HEK293T (cell line): ENCODE measurements around the gene UBAP2.

Source experiments
- ARNT ChIP-seq: fragments of 450-650 bp; IDR thresholded peaks from 2 replicates; pipeline ENCODE4 v1.6.1; 2017; ENCODE audit warnings: mild to moderate bottlenecking
- BHLHE40 ChIP-seq: fragments of 450-650 bp; IDR thresholded peaks from 2 replicates; pipeline ENCODE4 v1.6.1; 2016; ENCODE audit warnings: mild to moderate bottlenecking, moderate library complexity, borderline replicate concordance
- CTBP1 ChIP-seq: fragments of 450-650 bp; IDR thresholded peaks from 2 replicates; pipeline ENCODE4 v1.6.1; 2016; ENCODE audit warnings: borderline replicate concordance
- FOXK2 ChIP-seq: fragments of 450-650 bp; IDR thresholded peaks from 2 replicates; pipeline ENCODE4 v1.6.1; 2016; ENCODE audit warnings: mild to moderate bottlenecking
- FOXM1 ChIP-seq: fragments of 450-650 bp; IDR thresholded peaks from 2 replicates; pipeline ENCODE4 v1.6.1; 2017; ENCODE audit warnings: mild to moderate bottlenecking, borderline replicate concordance
- HDGF ChIP-seq: fragments of 450-650 bp; IDR thresholded peaks from 2 replicates; pipeline ENCODE4 v1.6.1; 2017; ENCODE audit warnings: antibody characterized with exemption, borderline replicate concordance
- L3MBTL2 ChIP-seq: fragments of 450-650 bp; conservative IDR thresholded peaks from 2 replicates; pipeline ENCODE4 v1.6.1; 2016; ENCODE audit warnings: mild to moderate bottlenecking
- LEF1 ChIP-seq: fragments of 450-650 bp; IDR thresholded peaks from 2 replicates; pipeline ENCODE4 v1.6.1; 2017; ENCODE audit warnings: mild to moderate bottlenecking, borderline replicate concordance
- SUZ12 ChIP-seq: fragments of 450-650 bp; IDR thresholded peaks from 2 replicates; pipeline ENCODE4 v1.6.1; 2016; ENCODE audit warnings: mild to moderate bottlenecking
- ZNF384 ChIP-seq: fragments of 450-650 bp; IDR thresholded peaks from 2 replicates; pipeline ENCODE4 v1.6.1; 2016
- TF ChIP-seq, protein P1 (sequence below): fragments of 450-650 bp; IDR thresholded peaks from 2 replicates; pipeline ENCODE4 v1.6.1; 2016

DNA sequence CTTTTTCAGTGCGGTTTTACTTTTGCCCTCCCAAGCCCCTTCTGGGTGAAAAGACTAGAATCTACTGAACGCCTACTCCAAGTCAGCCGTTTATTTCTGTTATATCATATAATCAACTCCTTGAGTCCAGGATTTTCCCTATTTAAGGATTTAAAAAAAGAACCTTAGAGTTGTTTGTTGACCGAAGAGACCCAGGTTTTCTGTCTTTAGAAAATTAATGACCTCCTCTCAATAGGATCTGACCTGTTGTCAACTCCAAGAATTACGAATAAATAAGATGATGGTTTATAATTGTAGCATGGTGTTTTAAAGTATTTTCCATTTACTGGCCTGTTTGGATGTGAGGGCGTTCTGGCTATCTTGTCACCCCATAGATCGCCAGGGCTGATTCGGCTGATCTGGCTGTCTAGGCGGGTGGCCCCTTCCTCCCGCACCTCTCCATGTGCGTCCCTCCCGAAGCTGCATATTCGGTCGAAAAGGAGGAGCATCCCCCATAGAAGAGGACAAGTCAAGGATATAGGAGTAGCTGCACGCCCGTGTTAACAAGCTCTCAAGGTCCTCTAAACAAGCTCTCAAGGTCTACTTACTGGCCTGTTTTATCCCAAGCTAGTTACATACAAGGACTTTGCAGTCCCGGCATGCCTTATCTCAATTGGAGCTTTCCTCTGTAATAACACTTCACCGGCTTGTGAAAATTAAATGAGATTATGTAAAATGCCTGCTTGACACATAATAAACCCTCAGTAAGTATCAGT lies 1.1 kb upstream of the UBAP2 start:
- no peak for TF ChIP-seq BHLHE40
- no peak for TF ChIP-seq ARNT
- no peak for TF ChIP-seq L3MBTL2
- TF ChIP-seq CTBP1: no peak
- no peak for TF ChIP-seq FOXK2
- no peak for TF ChIP-seq SUZ12
- no peak for TF ChIP-seq HDGF
- TF ChIP-seq, protein P1, sequence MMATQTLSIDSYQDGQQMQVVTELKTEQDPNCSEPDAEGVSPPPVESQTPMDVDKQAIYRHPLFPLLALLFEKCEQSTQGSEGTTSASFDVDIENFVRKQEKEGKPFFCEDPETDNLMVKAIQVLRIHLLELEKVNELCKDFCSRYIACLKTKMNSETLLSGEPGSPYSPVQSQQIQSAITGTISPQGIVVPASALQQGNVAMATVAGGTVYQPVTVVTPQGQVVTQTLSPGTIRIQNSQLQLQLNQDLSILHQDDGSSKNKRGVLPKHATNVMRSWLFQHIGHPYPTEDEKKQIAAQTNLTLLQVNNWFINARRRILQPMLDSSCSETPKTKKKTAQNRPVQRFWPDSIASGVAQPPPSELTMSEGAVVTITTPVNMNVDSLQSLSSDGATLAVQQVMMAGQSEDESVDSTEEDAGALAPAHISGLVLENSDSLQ: no peak
- TF ChIP-seq LEF1: no peak
- TF ChIP-seq FOXM1: no peak
- TF ChIP-seq ZNF384: no peak
